Activated gamma-delta T cell (primary cell): Measurements from ENCODE around the gene ADARB1.

ENCODE experiments used
- DNase-seq: peaks from one replicate; lab custom pipeline; 2025; lab: John Stamatoyannopoulos, UW

The ADARB1 gene

GRCh38 chr21:45075596-45076244 is 1.3 kb downstream of the ADARB1 start:
- DNase-seq: no peak

GRCh38 chr21:45076245-45076711 is 1.9 kb downstream of the ADARB1 start:
- no peak for DNase-seq

GRCh38 chr21:45078371-45078770 is 4.0 kb downstream of the ADARB1 start:
- DNase-seq: no peak

GRCh38 chr21:45078877-45079281 is 4.5 kb downstream of the ADARB1 start:
- no peak for DNase-seq

GRCh38 chr21:45079351-45079750 is 5.0 kb downstream of the ADARB1 start:
- no peak for DNase-seq

GRCh38 chr21:45080232-45080631 is 5.9 kb downstream of the ADARB1 start:
- no peak for DNase-seq

DNA sequence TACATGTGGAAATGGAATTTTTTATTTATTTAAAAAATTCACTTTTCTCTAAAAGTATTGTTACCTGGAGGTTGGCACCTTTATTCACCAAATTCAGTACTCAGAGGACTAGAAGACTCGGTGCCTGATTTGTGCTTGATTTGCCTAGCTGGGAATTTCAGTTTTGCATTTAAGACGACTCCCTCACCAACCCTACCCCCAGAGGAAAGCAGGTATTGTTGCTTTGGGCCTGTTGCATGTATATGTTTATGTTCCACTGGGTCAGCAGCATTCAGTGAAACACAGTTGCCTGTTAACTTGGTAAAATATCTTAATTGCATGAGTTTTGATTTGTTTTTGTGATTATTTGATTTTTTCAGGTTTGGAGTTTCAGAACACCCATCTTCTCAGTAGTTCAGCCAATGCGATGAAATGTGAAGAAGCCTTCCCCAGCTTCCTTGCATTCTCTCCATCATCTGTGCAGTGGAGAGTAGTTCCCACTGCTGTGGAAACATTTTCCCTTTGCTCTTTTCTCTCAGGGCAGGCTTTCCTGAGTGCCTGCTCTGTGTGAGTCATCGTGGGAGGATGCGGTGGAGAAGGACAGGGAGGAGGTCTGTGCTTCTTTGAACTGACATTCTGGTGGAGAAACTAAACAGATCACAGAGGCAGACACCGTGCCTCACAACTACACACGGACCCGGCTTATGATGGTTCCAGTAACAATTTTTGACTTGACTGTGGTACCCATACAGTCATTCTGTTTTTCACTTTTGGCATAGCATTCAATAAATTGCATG is 6.4 kb downstream of the ADARB1 start:
- DNase-seq: no peak

- no peak for DNase-seq
These were observed 7.3 kb downstream of the ADARB1 start for GRCh38 chr21:45081636-45082035.

DNA sequence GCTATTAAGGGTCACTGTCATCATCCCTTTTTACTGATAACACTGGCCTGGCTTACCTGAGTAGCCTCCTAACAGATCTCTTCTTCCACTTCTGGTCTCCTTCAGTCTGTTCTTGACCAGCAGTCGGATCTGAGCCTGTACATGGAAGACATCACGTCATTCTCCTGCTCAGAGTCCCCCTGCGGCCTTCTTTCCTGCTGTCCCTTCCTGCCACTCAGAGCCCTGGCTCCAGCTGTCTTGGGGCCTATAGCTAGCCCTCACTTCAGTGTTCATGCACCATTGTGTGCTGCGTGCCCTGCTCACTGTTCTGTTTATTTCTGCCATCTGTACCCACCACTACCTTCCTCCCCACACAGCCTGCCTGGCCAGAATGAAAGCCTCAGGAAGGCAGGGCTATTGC is 8.4 kb downstream of the ADARB1 start:
- DNase-seq: no peak

- DNase-seq: no peak
These were observed 9.7 kb downstream of the ADARB1 start for GRCh38 chr21:45084121-45084520.

GRCh38 chr21:45084881-45085536 is 10.6 kb downstream of the ADARB1 start:
- no peak for DNase-seq

DNA sequence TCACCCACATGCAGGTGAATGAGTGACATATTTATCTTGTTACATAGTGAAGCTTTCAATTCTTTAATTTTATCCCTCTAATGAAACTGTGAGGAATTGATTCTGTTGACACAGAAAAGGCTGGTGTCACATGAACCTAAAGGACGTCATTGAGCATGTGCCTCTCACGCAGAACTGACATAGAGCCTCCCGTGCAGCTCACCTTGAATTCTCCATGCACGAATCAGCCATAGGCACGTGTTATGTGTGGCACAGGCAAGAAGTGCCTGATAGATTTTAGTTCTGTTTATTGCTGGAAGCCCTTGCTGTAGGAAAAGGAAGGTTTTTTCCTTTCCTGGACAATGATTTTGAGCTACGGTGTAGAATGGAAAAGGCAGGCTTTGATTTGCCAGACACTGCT is 11.3 kb downstream of the ADARB1 start:
- DNase-seq: no peak

DNA sequence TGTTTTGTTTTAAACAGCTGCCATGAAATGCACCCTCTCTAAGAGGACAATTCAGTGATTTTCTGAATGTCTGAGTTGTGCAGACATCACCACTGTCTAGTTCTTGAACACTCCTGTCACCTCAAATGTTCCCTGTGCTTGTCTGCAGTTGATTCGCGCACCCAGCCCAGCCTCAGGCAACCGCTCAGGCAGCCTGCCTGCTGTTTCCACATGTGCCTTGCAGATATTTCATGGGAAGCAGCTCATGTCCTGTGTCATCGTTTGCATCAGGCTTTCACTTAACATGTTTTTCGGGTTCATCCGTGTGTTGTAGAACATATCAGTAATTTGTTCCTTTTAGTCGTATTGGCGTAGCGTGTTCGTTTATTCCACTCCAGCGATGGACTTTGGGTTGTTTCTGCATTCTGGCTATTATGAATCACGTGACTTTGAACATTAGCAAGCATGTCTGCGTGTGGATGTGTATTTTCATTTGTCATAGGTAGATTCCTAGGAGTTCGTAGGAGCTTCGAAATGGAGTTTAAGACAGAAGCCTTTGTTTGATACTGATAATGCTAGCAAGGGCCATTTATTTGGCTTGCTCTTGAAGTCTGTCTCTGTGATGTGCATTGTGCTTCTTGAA is 12.1 kb downstream of the ADARB1 start:
- DNase-seq: no peak

GRCh38 chr21:45087022-45087823 is 12.8 kb downstream of the ADARB1 start:
- DNase-seq: no peak

- no peak for DNase-seq
These were observed 13.7 kb downstream of the ADARB1 start for GRCh38 chr21:45088116-45088515.

DNA sequence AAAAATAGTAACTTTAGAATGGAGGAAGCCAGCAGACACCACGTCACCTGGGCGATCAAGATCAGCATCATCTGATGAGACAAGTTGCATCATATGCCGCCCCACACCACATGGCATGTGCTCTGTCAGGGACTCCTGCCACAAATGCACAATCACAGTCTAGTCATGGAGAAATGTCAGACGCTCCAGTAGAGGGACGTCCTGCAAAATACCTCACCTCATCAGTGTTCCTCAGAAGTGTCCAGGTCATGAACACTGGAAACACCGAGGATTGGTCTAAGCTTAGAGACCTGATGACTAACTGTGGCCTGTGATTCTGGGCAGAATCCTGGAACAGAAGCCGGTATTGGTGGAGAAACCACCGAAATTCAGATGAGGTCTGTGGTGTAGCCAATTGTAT is 14.3 kb downstream of the ADARB1 start:
- no peak for DNase-seq

DNA sequence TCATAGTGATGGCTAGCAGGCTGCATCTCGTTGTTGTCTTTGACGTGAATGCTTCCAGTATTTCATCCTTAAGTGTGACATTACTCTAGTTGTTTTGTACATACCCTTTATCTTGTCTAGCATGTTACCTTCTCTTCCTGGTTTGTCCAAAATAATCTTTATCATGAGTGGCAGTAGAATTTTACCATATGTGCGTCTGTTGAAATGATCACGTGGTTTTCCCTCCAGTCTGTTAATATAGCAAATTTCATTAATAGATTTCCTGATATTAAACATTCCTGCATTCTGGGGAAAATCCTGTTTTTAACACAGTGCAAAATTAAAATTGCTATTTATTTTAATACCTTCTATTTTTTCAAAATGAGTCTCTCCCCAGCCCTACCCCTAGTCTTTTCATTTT is 15.6 kb downstream of the ADARB1 start:
- DNase-seq: no peak

DNA sequence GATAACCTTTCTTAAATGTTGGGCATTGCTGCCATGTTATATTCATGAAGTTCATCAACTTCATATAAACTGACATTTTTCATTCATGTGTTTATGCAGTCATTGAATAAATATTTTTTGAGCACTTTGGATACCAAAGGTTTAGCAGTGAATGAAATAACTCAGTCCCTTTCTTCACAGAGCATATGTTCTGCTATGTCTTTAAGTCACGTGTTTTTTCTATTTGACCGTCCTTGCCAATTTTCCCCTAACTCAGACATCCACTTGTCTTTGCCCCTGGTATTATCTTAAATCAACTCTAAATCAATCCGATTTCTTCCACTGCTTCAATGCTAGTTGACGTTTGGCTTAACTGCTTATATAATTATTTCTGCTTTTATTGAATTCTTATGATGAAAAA is 16.6 kb downstream of the ADARB1 start:
- no peak for DNase-seq

GRCh38 chr21:45091550-45092322 is 17.4 kb downstream of the ADARB1 start:
- no peak for DNase-seq

- no peak for DNase-seq
These were observed 18.7 kb downstream of the ADARB1 start for GRCh38 chr21:45093035-45093532.

GRCh38 chr21:45094412-45094811 is 20.0 kb downstream of the ADARB1 start:
- DNase-seq: no peak
